Measurements from ENCODE around the gene STAMBPL1.

GRCh38 chr10:88911851-88912250, 31.8 kb downstream of the STAMBPL1 start:
- TF ChIP-seq CTCF (IDR thresholded peaks at IDR 0.05; ENCODE audit: extremely low read depth in 1 of 2, insufficient read depth in 1 of 2, low read depth in 1 of 2, low read length in 2 of 2) (no peak), EZH2 (IDR thresholded peaks at IDR 0.05; ENCODE audit: borderline replicate concordance, low read depth, low read length, severe bottlenecking) (no peak), POLR2A (IDR thresholded peaks at IDR 0.05; ENCODE audit: low read depth, low read length) (no peak), MAX (IDR thresholded peaks at IDR 0.05; ENCODE audit: insufficient read depth, insufficient read length) (no peak), GATA2 (IDR thresholded peaks at IDR 0.05; ENCODE audit: insufficient read depth, insufficient read length, low read depth, low read length) (no peak), FOS (IDR thresholded peaks at IDR 0.05; ENCODE audit: borderline replicate concordance, insufficient read depth, low read length) (no peak)

Data from endothelial cell of umbilical vein (primary cell).